ENCODE results near the gene ROBO3. TPM values are rescaled to one million over a fixed set of nuclear protein-coding genes. Genes with fewer than 3 reads are reported as not detected.

The ROBO3 gene
- total and polyA plus RNA-seq, 3 donors from 2014 or later, result 11.8 to 31.6 (median 12.9) TPM

DNA sequence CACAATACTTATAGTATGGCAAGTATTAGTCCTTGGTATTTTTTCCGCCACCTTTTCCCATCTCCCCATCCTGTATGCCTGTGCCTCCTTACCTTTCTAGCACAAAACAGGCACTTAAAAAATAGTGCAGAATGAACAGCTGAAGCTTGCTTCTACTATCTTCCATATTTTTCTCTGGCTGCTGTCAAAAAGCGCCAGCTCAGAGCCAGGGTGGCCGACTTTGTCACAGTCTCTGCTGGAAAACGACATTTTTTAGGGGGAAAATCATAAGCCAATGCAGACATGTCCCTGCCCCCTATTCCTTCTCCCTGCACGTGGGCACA is 26.5 kb upstream of the ROBO3 start:
- Histone ChIP-seq H3K36me3 (ENCODE audit: low read depth, missing control alignments) (no peaks in the 10 kb centered on the region), H3K27ac (no peak overlapping the region), H3K27me3 (no peaks in the 10 kb centered on the region), H3K9me3 (no peaks in the 10 kb centered on the region), H3K4me3 (peak overlapping the region in 1 of 2 donors; percentile 38), H3K4me1 (peaks cover 14% of the 10 kb centered on the region)
- no peak for DNase-seq
- intact Hi-C loops (cut with DNase I; ENCODE audit: low total_unique reads), result loop anchor here (5.0 to 10.0 kb wide), 2 partner anchors 74 to 171 kb away; partner anchors contain the start of gene ESAM
- WGBS, 2 donors, result 14 to 34% methylated on average over 5 of the region's 5 CpGs
- no peak for TF ChIP-seq POLR2A (IDR thresholded peaks at IDR 0.05)
- TF ChIP-seq, protein P1, sequence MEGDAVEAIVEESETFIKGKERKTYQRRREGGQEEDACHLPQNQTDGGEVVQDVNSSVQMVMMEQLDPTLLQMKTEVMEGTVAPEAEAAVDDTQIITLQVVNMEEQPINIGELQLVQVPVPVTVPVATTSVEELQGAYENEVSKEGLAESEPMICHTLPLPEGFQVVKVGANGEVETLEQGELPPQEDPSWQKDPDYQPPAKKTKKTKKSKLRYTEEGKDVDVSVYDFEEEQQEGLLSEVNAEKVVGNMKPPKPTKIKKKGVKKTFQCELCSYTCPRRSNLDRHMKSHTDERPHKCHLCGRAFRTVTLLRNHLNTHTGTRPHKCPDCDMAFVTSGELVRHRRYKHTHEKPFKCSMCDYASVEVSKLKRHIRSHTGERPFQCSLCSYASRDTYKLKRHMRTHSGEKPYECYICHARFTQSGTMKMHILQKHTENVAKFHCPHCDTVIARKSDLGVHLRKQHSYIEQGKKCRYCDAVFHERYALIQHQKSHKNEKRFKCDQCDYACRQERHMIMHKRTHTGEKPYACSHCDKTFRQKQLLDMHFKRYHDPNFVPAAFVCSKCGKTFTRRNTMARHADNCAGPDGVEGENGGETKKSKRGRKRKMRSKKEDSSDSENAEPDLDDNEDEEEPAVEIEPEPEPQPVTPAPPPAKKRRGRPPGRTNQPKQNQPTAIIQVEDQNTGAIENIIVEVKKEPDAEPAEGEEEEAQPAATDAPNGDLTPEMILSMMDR (IDR thresholded peaks at IDR 0.05), result no peak

- Histone ChIP-seq H3K27ac (no peak overlapping the region), H3K9me3 (no peaks in the 10 kb centered on the region), H3K4me1 (peaks cover 14% of the 10 kb centered on the region), H3K27me3 (no peaks in the 10 kb centered on the region), H3K4me3 (peak overlapping the region; percentile 31 to 38), H3K36me3 (ENCODE audit: low read depth, missing control alignments) (no peaks in the 10 kb centered on the region)
- intact Hi-C loops (cut with DNase I; ENCODE audit: low total_unique reads), result loop anchor here (5.0 to 10.0 kb wide), 2 partner anchors 75 to 172 kb away; partner anchors contain the start of gene ESAM
- TF ChIP-seq, protein P1 (IDR thresholded peaks at IDR 0.05), result no peak
- no peak for DNase-seq
- 2 to 3% methylated on average over 5 to 73 of the region's 87 CpGs for WGBS, 2 donors
These were observed 25.9 kb upstream of the ROBO3 start for GRCh38 chr11:124839128-124839971.

DNA sequence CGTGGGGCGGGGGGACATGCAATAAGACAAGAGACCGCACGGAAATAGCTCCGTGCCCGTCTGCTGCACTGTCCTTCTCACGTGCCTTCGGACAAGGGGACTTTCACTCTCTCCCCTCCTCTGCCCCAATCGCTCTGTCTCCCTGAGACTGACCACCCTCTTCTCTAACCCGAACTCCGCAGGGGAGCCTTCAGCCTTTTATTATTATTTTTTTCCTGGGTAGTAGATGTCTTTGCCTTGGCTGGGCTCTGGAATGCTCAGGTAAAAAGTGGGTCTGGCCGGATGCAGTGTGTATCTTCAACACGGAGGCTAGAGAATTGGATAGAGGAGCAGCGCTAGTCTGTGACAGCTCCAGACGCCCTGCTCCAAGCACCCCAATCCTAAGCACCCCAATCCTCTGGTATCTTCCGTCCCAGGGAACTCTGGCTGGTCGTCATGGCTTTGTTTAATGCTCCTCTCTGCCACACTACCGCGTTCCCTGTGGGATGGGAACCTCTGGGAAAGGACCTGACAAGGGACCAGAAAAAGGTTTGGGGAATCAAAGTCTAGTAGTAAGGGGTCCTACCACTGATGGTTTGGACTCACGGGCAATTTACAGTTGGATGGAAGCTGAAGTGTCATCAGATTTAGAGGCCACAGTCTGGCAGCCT is 25.1 kb upstream of the ROBO3 start:
- DNase-seq, result no peak
- TF ChIP-seq, protein P1 (IDR thresholded peaks at IDR 0.05), result no peak
- TF ChIP-seq POLR2A (IDR thresholded peaks at IDR 0.05), result no peak
- H3K4me1 ChIP-seq, result peaks cover 14% of the 10 kb centered on the region
- no peak overlapping the region for H3K27ac ChIP-seq
- intact Hi-C loops (cut with DNase I; ENCODE audit: low total_unique reads), result loop anchor here (5.0 to 10.0 kb wide), 2 partner anchors 75 to 173 kb away; partner anchors contain the start of gene ESAM
- H3K9me3 ChIP-seq, result no peaks in the 10 kb centered on the region
- H3K36me3 ChIP-seq (ENCODE audit: low read depth, missing control alignments), result no peaks in the 10 kb centered on the region
- H3K4me3 ChIP-seq, result peak overlapping the region; percentile 31 to 38
- WGBS, 2 donors, result 11 to 16% methylated on average over 20 of the region's 20 CpGs
- H3K27me3 ChIP-seq, result no peaks in the 10 kb centered on the region

DNA sequence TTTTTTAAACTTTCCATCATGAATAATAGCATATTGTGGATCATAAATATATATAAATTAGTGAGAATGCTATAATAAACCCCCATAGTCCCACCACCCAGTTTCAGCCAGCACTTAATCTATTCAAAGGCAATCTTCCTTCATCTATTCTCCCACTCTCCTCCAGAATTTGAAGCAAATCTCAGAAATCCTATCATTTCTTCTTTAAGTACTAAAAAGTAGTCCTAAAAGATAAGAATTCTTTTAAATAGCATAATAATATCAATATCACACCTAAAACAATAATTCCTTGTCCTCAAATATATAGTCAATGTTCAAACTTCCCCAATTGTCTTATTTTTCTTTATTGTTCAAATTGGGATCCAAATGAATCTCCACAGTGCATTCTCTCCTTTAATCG is 24.6 kb upstream of the ROBO3 start:
- no peak overlapping the region for H3K4me3 ChIP-seq
- no peaks in the 10 kb centered on the region for H3K36me3 ChIP-seq (ENCODE audit: low read depth, missing control alignments)
- H3K4me1 ChIP-seq, result peaks cover 14% of the 10 kb centered on the region
- H3K27ac ChIP-seq, result no peak overlapping the region
- no peaks in the 10 kb centered on the region for H3K27me3 ChIP-seq
- 62 to 63% methylated on average over 1 of the region's 1 CpG for WGBS, 2 donors
- DNase-seq, result no peak
- intact Hi-C loops (cut with DNase I; ENCODE audit: low total_unique reads), result no loop called here
- TF ChIP-seq, protein P1 (IDR thresholded peaks at IDR 0.05), result no peak
- TF ChIP-seq POLR2A (IDR thresholded peaks at IDR 0.05), result no peak
- no peaks in the 10 kb centered on the region for H3K9me3 ChIP-seq
